Peyer's patch (tissue), 4 donors: ENCODE data around the gene KIF26B. TPM values are rescaled to one million over a fixed set of nuclear protein-coding genes. Genes with fewer than 3 reads are reported as not detected.

Source experiments
- DNase-seq, 3 donors: peaks; one replicate each; pipeline ENCODE4 v3.0.0-alpha.2; 2017 to 2019
- H3K27ac ChIP-seq, 4 donors: fragments of 200-600 bp; sonication (generic); one replicate each; pipeline ENCODE4 v1.5.1; 2016 to 2019
- H3K27me3 ChIP-seq, 2 donors: fragments of 200-600 bp; sonication (generic); one replicate each; pipeline ENCODE4 v1.5.1; 2019
- H3K36me3 ChIP-seq, 3 donors: fragments of 200-600 bp; sonication (generic); one replicate each; pipeline ENCODE4 v1.5.1; 2016 to 2019
- H3K4me1 ChIP-seq, 4 donors: fragments of 200-600 bp; sonication (generic); one replicate each; pipeline ENCODE4 v1.5.1; 2016 to 2019
- H3K4me3 ChIP-seq, 4 donors: fragments of 200-600 bp; sonication (generic); 1 replicate in 3 of 4; 2 replicates in 1 of 4; pipeline ENCODE4 v1.5.1; 2016 to 2019; ENCODE audit warnings: mild to moderate bottlenecking in 1 of 4
- H3K9me3 ChIP-seq, 4 donors: fragments of 200-600 bp; sonication (generic); one replicate each; pipeline ENCODE4 v1.5.1; 2016 to 2019; ENCODE audit warnings: mild to moderate bottlenecking in 1 of 4
- POLR2A ChIP-seq, 2 donors: fragments of 450-650 bp; IDR thresholded peaks; one replicate each; pipeline ENCODE4 v1.5.1; 2017; ENCODE audit warnings: antibody characterized with exemption in 2 of 2, mild to moderate bottlenecking in 2 of 2, moderate library complexity in 2 of 2
- total RNA-seq, 4 donors: library from RNA; depleted of rRNA; stranded (reverse); fragments of >200 nt; gene quantifications; one replicate each; pipeline ENCODE4 v1.1.0, GENCODE V29; 2016
- TF ChIP-seq, protein P1 (sequence below), 6 experiments: fragments of 450-650 bp in 4 of 6; fragments of 200-600 bp in 2 of 6; sonication (generic) in 1 of 6; IDR thresholded peaks; one replicate each; pipeline ENCODE4 v1.5.1; 2017 to 2019; ENCODE audit warnings: antibody characterized with exemption in 6 of 6, mild to moderate bottlenecking in 3 of 6, moderate library complexity in 1 of 6

The KIF26B gene
- total RNA-seq, 4 donors from 2014 or later, result 0.70 to 1.6 (median 1.1) TPM

DNA sequence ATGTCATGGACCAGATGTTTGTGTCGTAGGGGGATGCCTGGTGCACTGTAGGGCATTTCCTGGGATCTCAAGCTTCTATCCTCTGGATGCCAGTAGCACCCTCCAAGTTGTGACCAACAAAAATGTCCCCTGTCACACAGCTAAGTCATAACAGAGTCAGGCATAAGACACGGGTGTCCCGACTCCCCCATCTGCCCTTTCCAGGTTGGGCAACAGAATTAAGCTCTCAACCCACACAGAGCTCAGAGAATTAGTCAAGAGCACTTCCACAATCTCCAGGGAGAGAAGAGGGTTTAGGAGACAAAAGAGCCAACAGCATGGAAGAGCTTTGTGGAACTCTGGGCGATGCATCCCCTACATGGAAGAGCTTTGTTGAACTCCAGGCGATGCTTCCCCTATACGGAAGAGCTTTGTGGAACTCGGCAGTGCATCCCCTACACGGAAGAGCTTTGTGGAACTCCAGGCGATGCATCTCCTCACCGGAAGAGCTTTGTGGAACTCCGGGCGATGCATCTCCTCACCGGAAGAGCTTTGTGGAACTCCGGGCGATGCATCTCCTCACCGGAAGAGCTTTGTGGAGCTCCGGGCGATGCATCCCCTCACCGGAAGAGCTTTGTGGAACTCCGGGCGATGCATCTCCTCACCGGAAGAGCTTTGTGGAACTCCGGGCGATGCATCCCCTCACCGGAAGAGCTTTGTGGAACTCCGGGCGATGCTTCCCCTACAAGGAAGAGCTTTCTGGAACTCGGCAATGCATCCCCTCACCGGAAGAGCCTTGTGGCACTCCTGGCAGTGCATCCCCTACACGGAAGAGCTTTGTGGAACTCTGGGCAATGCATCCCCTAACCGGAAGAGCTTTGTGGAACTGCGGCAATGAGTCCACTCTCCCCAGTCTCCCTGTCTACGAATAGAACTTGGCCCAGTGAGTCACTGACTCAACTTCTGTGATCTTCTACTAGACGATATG lies 422.7 kb downstream of the KIF26B start:
- DNase-seq, result no peak
- no peaks in the 10 kb centered on the region for H3K36me3 ChIP-seq
- no peaks in the 10 kb centered on the region for H3K27me3 ChIP-seq
- H3K27ac ChIP-seq, result no peak overlapping the region
- no peak for TF ChIP-seq POLR2A (IDR thresholded peaks at IDR 0.05)
- TF ChIP-seq, protein P1, sequence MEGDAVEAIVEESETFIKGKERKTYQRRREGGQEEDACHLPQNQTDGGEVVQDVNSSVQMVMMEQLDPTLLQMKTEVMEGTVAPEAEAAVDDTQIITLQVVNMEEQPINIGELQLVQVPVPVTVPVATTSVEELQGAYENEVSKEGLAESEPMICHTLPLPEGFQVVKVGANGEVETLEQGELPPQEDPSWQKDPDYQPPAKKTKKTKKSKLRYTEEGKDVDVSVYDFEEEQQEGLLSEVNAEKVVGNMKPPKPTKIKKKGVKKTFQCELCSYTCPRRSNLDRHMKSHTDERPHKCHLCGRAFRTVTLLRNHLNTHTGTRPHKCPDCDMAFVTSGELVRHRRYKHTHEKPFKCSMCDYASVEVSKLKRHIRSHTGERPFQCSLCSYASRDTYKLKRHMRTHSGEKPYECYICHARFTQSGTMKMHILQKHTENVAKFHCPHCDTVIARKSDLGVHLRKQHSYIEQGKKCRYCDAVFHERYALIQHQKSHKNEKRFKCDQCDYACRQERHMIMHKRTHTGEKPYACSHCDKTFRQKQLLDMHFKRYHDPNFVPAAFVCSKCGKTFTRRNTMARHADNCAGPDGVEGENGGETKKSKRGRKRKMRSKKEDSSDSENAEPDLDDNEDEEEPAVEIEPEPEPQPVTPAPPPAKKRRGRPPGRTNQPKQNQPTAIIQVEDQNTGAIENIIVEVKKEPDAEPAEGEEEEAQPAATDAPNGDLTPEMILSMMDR (IDR thresholded peaks at IDR 0.05), result no peak
- H3K4me1 ChIP-seq, result no peaks in the 10 kb centered on the region
- no peaks in the 10 kb centered on the region for H3K9me3 ChIP-seq
- no peak overlapping the region for H3K4me3 ChIP-seq

- Histone ChIP-seq H3K4me1 (no peaks in the 10 kb centered on the region), H3K9me3 (no peaks in the 10 kb centered on the region), H3K36me3 (no peaks in the 10 kb centered on the region), H3K27me3 (no peaks in the 10 kb centered on the region), H3K4me3 (no peak overlapping the region), H3K27ac (no peak overlapping the region)
- TF ChIP-seq, protein P1 (IDR thresholded peaks at IDR 0.05), result no peak
- no peak for TF ChIP-seq POLR2A (IDR thresholded peaks at IDR 0.05)
- no peak for DNase-seq
These were observed 423.5 kb downstream of the KIF26B start for GRCh38 chr1:245578308-245578707.

GRCh38 chr1:245578771-245579170 lies 424.0 kb downstream of the KIF26B start:
- TF ChIP-seq, protein P1 (IDR thresholded peaks at IDR 0.05), result no peak
- no peak for TF ChIP-seq POLR2A (IDR thresholded peaks at IDR 0.05)
- Histone ChIP-seq H3K9me3 (no peaks in the 10 kb centered on the region), H3K27ac (no peak overlapping the region), H3K4me3 (no peak overlapping the region), H3K27me3 (no peaks in the 10 kb centered on the region), H3K4me1 (no peaks in the 10 kb centered on the region), H3K36me3 (no peaks in the 10 kb centered on the region)
- no peak for DNase-seq

- Histone ChIP-seq H3K9me3 (no peaks in the 10 kb centered on the region), H3K27me3 (no peaks in the 10 kb centered on the region), H3K4me1 (no peaks in the 10 kb centered on the region), H3K36me3 (no peaks in the 10 kb centered on the region), H3K27ac (no peak overlapping the region), H3K4me3 (no peak overlapping the region)
- TF ChIP-seq POLR2A (IDR thresholded peaks at IDR 0.05), result no peak
- TF ChIP-seq, protein P1 (IDR thresholded peaks at IDR 0.05), result no peak
- DNase-seq, result no peak
These were observed 425.1 kb downstream of the KIF26B start for GRCh38 chr1:245579881-245580280.

DNA sequence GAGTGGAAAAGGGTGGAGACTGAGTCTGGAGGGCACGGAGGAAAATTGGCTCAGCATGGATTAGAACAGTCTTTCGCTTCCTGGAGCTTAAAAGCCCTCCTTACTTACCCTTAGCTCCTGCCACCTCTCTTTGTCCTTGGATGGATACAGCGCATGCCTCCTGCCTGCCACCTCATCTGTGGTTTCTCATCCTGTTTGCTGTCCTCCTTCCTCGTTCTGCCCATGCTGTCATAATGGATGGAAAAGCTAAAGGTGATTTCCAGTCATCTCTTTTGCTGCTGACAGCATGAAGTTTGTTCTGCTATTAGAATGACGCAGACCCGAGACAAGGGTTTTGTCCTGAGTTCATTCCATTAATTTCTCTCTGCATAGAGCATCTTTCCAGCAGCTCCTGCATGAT lies 425.9 kb downstream of the KIF26B start:
- no peak for TF ChIP-seq POLR2A (IDR thresholded peaks at IDR 0.05)
- TF ChIP-seq, protein P1 (IDR thresholded peaks at IDR 0.05), result no peak
- Histone ChIP-seq H3K27ac (no peak overlapping the region), H3K36me3 (no peaks in the 10 kb centered on the region), H3K9me3 (no peaks in the 10 kb centered on the region), H3K4me1 (no peaks in the 10 kb centered on the region), H3K4me3 (no peak overlapping the region), H3K27me3 (no peaks in the 10 kb centered on the region)
- DNase-seq, result no peak
